Esophagus muscularis mucosa (tissue), 4 donors: ENCODE data around the gene IFFO2. TPM values are rescaled to one million over a fixed set of nuclear protein-coding genes. Genes with fewer than 3 reads are reported as not detected.

Source experiments
- DNase-seq: peaks from one replicate; pipeline ENCODE4 v3.0.0-alpha.2; 2017; ENCODE audit errors: extremely low spot score
- H3K27ac ChIP-seq, 4 donors: fragments of 200-600 bp; sonication (generic); replicated peaks in 1 of 4; 1 replicate in 3 of 4; 2 replicates in 1 of 4; pipeline ENCODE4 v1.5.1; 2016 to 2019; ENCODE audit warnings: mild to moderate bottlenecking in 1 of 4
- H3K27me3 ChIP-seq, 4 donors: fragments of 200-600 bp; sonication (generic); one replicate each; pipeline versions ENCODE4 v1.5.1 to v1.6.0; 2016 to 2019
- H3K36me3 ChIP-seq, 4 donors: fragments of 200-600 bp; sonication (generic); one replicate each; pipeline ENCODE4 v1.5.1; 2016 to 2019
- H3K4me1 ChIP-seq, 4 donors: fragments of 200-600 bp; sonication (generic); one replicate each; pipeline ENCODE4 v1.5.1; 2016 to 2019
- H3K4me3 ChIP-seq, 4 donors: fragments of 200-600 bp; sonication (generic); 1 replicate in 2 of 4; 2 replicates in 2 of 4; pipeline ENCODE4 v1.5.1; 2016 to 2019; ENCODE audit warnings: mild to moderate bottlenecking in 4 of 4, moderate library complexity in 1 of 4
- H3K9me3 ChIP-seq, 4 donors: fragments of 200-600 bp; sonication (generic); 1 replicate in 3 of 4; 2 replicates in 1 of 4; pipeline ENCODE4 v1.5.1; 2016 to 2019
- CTCF ChIP-seq, 3 experiments: fragments of 200-600 bp in 2 of 3; fragments of 450-650 bp in 1 of 3; sonication (generic) in 2 of 3; IDR thresholded peaks; one replicate each; pipeline ENCODE4 v1.5.1; 2017 to 2019; ENCODE audit warnings: antibody characterized with exemption in 3 of 3, mild to moderate bottlenecking in 2 of 3, moderate library complexity in 1 of 3
- EP300 ChIP-seq: sonication (generic); formaldehyde crosslinking; IDR thresholded peaks from one replicate; pipeline ENCODE4 v1.6.1; 2017; ENCODE audit warnings: antibody characterized with exemption
- POLR2A ChIP-seq: fragments of 450-650 bp; IDR thresholded peaks from one replicate; pipeline ENCODE4 v1.6.1; 2017; ENCODE audit warnings: antibody characterized with exemption, moderate library complexity, mild to moderate bottlenecking, low read depth
- POLR2AphosphoS5 ChIP-seq, 2 donors: sonication (generic); formaldehyde crosslinking; IDR thresholded peaks; one replicate each; pipeline ENCODE4 v1.6.1; 2017; ENCODE audit warnings: antibody characterized with exemption in 2 of 2
- WGBS: methylation state at CpG from one replicate; pipeline ENCODE4 v1.1.5; 2018; 5-methylcytosine and 5-hydroxymethylcytosine counted together
- intact Hi-C: fragments of 100-400 bp; cut with DNase I; formaldehyde crosslinking; loops from one replicate; pipeline ENCODE4 v1.15.1; 2023
- total RNA-seq, 4 donors: library from RNA; depleted of rRNA; stranded (reverse); fragments of >200 nt; gene quantifications; one replicate each; pipeline versions ENCODE4 v1.1.0 to v1.2.1, GENCODE V29; 2016

The IFFO2 gene
- total RNA-seq, 4 donors from 2014 or later: 9.6 to 40.3 (median 16.3) TPM

- WGBS: 73% methylated on average over 3 of the region's 3 CpGs
- TF ChIP-seq POLR2A (no peak), EP300 (no peak), POLR2AphosphoS5 (IDR thresholded peaks at IDR 0.05) (no peak), CTCF (IDR thresholded peaks at IDR 0.05) (no peak)
- Histone ChIP-seq H3K9me3 (no peaks in the 10 kb centered on the region), H3K27me3 (no peaks in the 10 kb centered on the region), H3K36me3 (no peaks in the 10 kb centered on the region), H3K4me1 (peaks cover 0 to under 1% (median 0%) of the 10 kb centered on the region in 4 donors), H3K27ac (no peak overlapping the region), H3K4me3 (no peak overlapping the region)
- DNase-seq: no peak
- intact Hi-C loops: no loop called here
Measured at GRCh38 chr1:18992646-18993045, 36.2 kb upstream of the IFFO2 start.

- peaks cover 0 to 4% (median 0%) of the 10 kb centered on the region in 4 donors for H3K27me3 ChIP-seq
- intact Hi-C loops: no loop called here
- TF ChIP-seq EP300 (no peak), CTCF (IDR thresholded peaks at IDR 0.05) (no peak), POLR2A (no peak), POLR2AphosphoS5 (IDR thresholded peaks at IDR 0.05) (no peak)
- H3K27ac ChIP-seq: no peak overlapping the region
- no peaks in the 10 kb centered on the region for H3K4me1 ChIP-seq
- DNase-seq: no peak
- WGBS: 88% methylated on average over 3 of the region's 3 CpGs
- H3K36me3 ChIP-seq: no peaks in the 10 kb centered on the region
- H3K4me3 ChIP-seq: no peak overlapping the region
- no peaks in the 10 kb centered on the region for H3K9me3 ChIP-seq
Measured at GRCh38 chr1:18991585-18991984, 35.1 kb upstream of the IFFO2 start.

- H3K27me3 ChIP-seq: peaks cover 0 to 4% (median 0%) of the 10 kb centered on the region in 4 donors
- 74% methylated on average over 9 of the region's 9 CpGs for WGBS
- no peak overlapping the region for H3K4me3 ChIP-seq
- no peak overlapping the region for H3K27ac ChIP-seq
- no peaks in the 10 kb centered on the region for H3K36me3 ChIP-seq
- DNase-seq: no peak
- TF ChIP-seq POLR2A: no peak
- H3K4me1 ChIP-seq: no peaks in the 10 kb centered on the region
- intact Hi-C loops: no loop called here
- no peaks in the 10 kb centered on the region for H3K9me3 ChIP-seq
Measured at GRCh38 chr1:18989896-18990295, 33.4 kb upstream of the IFFO2 start.

- TF ChIP-seq EP300 (no peak), CTCF (IDR thresholded peaks at IDR 0.05) (no peak)
- H3K4me1 ChIP-seq: no peaks in the 10 kb centered on the region
- H3K27me3 ChIP-seq: peaks cover 0 to 4% (median 0%) of the 10 kb centered on the region in 4 donors
- no peaks in the 10 kb centered on the region for H3K9me3 ChIP-seq
- DNase-seq: no peak
- WGBS: 81% methylated on average over 10 of the region's 11 CpGs
- H3K4me3 ChIP-seq: no peak overlapping the region
- H3K36me3 ChIP-seq: no peaks in the 10 kb centered on the region
- H3K27ac ChIP-seq: no peak overlapping the region
- intact Hi-C loops: no loop called here
Measured at GRCh38 chr1:18989176-18989799, 32.8 kb upstream of the IFFO2 start.

- H3K4me3 ChIP-seq: no peak overlapping the region
- TF ChIP-seq POLR2AphosphoS5 (IDR thresholded peaks at IDR 0.05) (no peak), EP300 (no peak), POLR2A (no peak), CTCF (IDR thresholded peaks at IDR 0.05) (no peak)
- H3K4me1 ChIP-seq: peaks cover 0 to 3% (median 0%) of the 10 kb centered on the region in 4 donors
- peaks cover 0 to 5% (median 0%) of the 10 kb centered on the region in 4 donors for H3K9me3 ChIP-seq
- intact Hi-C loops: no loop called here
- 60% methylated on average over 2 of the region's 2 CpGs for whole genome bisulfite sequencing
- H3K36me3 ChIP-seq: no peaks in the 10 kb centered on the region
- H3K27ac ChIP-seq: no peak overlapping the region
- H3K27me3 ChIP-seq: peaks cover 0 to 3% (median 0%) of the 10 kb centered on the region in 4 donors
- DNase-seq: no peak
Measured at GRCh38 chr1:18981242-18981641, 24.8 kb upstream of the IFFO2 start.
